ENCODE measurements around the gene PRDM11. TPM values are rescaled to one million over a fixed set of nuclear protein-coding genes. Genes with fewer than 3 reads are reported as not detected.

PRDM11 gene
- total RNA-seq, 1 donor from 2014 or later = 4.6 TPM

DNA sequence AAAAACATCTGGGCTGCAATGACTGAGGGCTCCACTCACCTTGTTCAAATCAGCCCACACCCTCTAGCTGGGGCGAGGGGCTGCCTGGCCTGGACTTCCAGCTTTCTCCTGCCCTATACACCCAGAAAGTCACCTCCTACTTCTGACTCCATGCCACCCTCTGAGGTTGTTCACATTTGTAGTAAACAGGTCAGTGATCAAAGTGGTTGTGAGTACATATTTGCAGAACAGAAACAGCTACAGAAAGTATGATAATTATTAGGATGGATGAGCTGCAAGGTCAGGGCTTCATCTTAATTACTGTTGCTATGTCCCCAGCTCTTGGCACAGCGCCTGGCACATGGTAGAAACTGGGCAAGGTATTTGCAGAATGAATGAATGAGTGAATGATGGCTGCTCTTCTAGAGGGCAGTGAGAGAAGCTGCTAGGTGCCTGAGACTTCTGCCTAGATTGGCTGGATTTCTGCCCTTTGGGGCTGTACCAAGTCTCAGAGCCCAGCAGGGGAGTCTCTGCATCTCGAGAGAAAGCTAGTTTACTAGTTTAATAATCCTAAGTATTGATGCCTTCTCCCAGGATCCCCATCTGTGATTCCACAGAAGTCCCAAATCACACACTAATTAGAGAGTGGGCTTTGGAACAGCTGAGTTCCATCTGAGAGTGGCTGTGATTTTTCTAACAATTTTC lies 103.7 kb downstream of the PRDM11 start:
- no peak overlapping the region for H3K4me3 ChIP-seq (ENCODE audit: low read depth, low read length)
- no peak for DNase-seq (ENCODE audit: low read depth)
- TF ChIP-seq, protein P1, sequence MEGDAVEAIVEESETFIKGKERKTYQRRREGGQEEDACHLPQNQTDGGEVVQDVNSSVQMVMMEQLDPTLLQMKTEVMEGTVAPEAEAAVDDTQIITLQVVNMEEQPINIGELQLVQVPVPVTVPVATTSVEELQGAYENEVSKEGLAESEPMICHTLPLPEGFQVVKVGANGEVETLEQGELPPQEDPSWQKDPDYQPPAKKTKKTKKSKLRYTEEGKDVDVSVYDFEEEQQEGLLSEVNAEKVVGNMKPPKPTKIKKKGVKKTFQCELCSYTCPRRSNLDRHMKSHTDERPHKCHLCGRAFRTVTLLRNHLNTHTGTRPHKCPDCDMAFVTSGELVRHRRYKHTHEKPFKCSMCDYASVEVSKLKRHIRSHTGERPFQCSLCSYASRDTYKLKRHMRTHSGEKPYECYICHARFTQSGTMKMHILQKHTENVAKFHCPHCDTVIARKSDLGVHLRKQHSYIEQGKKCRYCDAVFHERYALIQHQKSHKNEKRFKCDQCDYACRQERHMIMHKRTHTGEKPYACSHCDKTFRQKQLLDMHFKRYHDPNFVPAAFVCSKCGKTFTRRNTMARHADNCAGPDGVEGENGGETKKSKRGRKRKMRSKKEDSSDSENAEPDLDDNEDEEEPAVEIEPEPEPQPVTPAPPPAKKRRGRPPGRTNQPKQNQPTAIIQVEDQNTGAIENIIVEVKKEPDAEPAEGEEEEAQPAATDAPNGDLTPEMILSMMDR (conservative IDR thresholded peaks at IDR 0.05; ENCODE audit: low read depth, low read length) = no peak

DNA sequence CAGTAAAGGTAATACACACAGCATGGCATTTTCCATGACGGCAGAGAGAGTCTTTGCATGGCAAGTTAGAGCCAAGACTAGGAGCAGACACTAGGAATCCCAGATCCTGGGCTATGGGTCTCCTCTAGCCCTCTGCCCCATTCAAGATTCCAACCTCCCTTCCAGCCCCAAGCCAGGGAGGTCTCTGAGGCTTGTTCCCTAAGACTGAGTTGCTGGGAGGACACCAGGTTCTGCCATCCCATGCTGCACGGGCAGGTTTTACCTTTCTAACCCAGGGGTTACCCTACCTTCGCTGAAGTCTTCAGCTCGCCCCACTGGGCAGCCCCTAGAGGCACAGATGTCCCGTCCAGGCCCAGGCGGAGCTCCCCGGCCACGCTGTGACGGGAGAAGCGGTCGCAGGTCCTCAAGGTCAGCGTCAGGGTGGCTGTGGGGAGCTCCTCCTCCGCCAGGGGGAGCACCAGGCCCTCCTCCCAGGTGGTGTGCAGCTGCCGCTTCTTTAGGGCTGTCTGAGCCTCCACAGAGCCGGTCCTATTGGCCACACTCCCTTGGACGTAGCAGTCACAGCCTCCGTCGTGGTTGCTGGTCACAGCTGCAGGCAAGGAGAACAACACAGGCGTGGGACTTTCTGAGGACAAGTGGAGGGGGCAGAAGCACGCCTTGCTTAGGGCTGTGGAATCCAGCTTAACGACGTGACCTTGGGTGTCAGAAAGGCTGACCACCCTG lies 105.9 kb downstream of the PRDM11 start:
- TF ChIP-seq, protein P1 (conservative IDR thresholded peaks at IDR 0.05; ENCODE audit: low read depth, low read length) = peak; percentile 83
- H3K4me3 ChIP-seq (ENCODE audit: low read depth, low read length) = no peak overlapping the region
- no peak for DNase-seq (ENCODE audit: low read depth)

DNA sequence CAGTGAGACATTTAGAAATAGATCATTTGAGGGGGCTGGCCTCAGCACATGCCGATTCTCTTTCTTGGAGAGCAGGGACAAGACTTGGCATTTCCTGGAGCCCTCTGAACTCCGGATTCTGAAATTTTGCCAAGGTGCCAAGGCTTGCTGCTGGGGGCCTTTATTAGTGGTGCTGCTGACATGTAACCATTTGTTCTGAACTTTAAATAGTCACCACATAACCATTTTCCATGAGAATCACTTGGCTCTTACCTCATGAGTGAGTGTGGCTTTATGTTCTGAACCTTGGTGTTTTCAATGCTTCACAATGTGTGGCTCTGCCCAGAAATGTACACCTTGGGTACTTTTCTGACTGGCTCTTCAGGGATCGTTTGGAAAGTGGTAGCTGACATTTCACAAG lies 106.4 kb downstream of the PRDM11 start:
- no peak for DNase-seq (ENCODE audit: low read depth)
- H3K4me3 ChIP-seq (ENCODE audit: low read depth, low read length) = no peak overlapping the region
- TF ChIP-seq, protein P1 (conservative IDR thresholded peaks at IDR 0.05; ENCODE audit: low read depth, low read length) = no peak

DNA sequence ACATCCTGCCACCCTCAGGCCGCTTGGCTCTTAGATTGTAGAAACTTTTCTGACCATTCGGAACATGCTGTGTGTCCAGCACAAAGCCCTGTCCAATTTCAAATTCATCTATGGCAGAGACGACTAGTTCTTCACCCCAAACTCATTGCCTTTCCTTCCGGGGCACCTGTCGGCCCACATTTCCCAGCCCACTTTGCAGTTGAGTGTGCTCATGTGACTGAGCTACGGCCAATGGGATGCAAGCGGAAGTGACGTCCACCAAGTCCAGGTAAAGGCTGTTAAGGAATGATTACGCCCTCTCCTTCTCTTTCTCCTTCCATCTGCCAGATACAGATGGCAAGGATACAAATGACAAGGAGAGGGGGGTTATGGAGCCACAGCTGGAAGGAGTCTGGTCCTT lies 107.2 kb downstream of the PRDM11 start:
- DNase-seq (ENCODE audit: low read depth) = no peak
- TF ChIP-seq, protein P1 (conservative IDR thresholded peaks at IDR 0.05; ENCODE audit: low read depth, low read length) = no peak
- H3K4me3 ChIP-seq (ENCODE audit: low read depth, low read length) = no peak overlapping the region

DNA sequence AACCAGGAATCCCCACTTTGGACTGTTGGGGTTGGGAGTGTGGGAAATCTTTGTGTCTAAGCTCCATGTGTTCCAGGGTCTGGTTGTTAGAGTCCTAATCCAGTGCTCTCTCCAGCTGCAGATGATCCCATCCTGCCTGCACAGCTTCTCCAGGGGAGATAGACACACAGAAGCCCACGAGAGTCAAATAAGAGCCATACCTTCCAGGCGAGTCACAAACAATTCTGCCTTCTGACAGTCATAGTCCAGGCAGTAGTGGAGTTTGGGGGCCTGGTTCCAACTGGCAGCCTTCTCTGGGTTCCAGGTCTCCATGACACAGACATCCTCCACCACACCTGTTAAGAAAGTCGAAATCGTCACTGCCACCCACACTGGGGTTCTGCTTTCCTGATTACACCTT lies 107.6 kb downstream of the PRDM11 start:
- DNase-seq (ENCODE audit: low read depth) = no peak
- no peak overlapping the region for H3K4me3 ChIP-seq (ENCODE audit: low read depth, low read length)
- TF ChIP-seq, protein P1 (conservative IDR thresholded peaks at IDR 0.05; ENCODE audit: low read depth, low read length) = no peak

DNA sequence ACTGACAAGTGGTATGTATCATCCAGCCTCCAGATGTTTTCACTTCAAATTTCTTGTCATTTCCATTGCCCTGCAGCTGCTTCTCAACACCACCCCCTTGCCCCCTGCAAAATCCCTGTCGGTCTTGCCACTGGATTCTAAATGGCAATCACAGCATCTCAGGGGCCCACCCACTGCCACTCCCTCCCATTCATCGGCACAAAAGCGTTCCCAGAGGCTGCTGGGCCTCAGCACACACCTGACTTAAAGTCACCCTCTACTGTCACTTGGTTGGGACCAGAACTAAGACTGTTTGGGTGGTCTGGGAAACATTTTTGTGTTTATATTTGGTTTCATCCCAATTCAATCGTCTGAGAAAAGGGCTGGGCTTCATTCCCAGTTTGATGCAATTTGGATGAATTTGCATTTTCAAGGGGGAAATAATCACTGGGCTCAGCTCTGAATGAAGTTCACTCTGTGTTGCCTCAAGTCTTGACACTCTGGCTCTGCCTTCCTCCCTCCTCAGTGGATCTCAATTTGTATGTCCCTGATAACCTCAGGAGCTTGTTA lies 112.6 kb downstream of the PRDM11 start:
- no peak overlapping the region for H3K4me3 ChIP-seq (ENCODE audit: low read depth, low read length)
- DNase-seq (ENCODE audit: low read depth) = no peak
- TF ChIP-seq, protein P1 (conservative IDR thresholded peaks at IDR 0.05; ENCODE audit: low read depth, low read length) = no peak
